Osteoblast (primary cell): Measurements from ENCODE around the gene SART3. TPM values are rescaled to one million over a fixed set of nuclear protein-coding genes. Genes with fewer than 3 reads are reported as not detected.

ENCODE experiments used
- DNase-seq: peaks from one replicate; pipeline ENCODE4 v3.0.0; 2011; ENCODE audit warnings: low spot score, mixed read lengths; ENCODE audit not compliant: insufficient read length; ENCODE audit errors: missing footprints
- H2AFZ ChIP-seq: 2 replicates; pipeline ENCODE4 v1.6.0; 2011; ENCODE audit warnings: mild to moderate bottlenecking, low read length
- H3K27ac ChIP-seq: 2 replicates; pipeline ENCODE4 v1.5.1; 2011; ENCODE audit warnings: mild to moderate bottlenecking, low read depth, low read length, moderate library complexity
- H3K27me3 ChIP-seq: 2 replicates; pipeline ENCODE4 v1.6.0; 2012; ENCODE audit warnings: mild to moderate bottlenecking, control low read depth, inconsistent platforms, low read length, moderate library complexity; ENCODE audit not compliant: insufficient read depth
- H3K36me3 ChIP-seq: 2 replicates; pipeline ENCODE4 v1.5.1; 2011; ENCODE audit warnings: mild to moderate bottlenecking, low read length, control low read depth, moderate library complexity; ENCODE audit not compliant: insufficient read depth
- H3K4me1 ChIP-seq: 2 replicates; pipeline ENCODE4 v1.5.1; 2011; ENCODE audit warnings: mild to moderate bottlenecking, low read length, control low read depth, moderate library complexity; ENCODE audit not compliant: insufficient read depth
- H3K4me2 ChIP-seq: 2 replicates; pipeline ENCODE4 v1.6.0; 2011; ENCODE audit warnings: mild to moderate bottlenecking, low read length; ENCODE audit not compliant: insufficient read depth
- H3K4me3 ChIP-seq: fragments of 200-600 bp; sonication (generic); 3 replicates; pipeline ENCODE4 v1.5.1; 2012; ENCODE audit warnings: mild to moderate bottlenecking, low read length, inconsistent platforms; ENCODE audit not compliant: insufficient read depth
- H3K79me2 ChIP-seq: 2 replicates; pipeline ENCODE4 v1.6.0; 2012; ENCODE audit warnings: mild to moderate bottlenecking, low read length, control low read depth, inconsistent platforms; ENCODE audit not compliant: insufficient read depth
- H3K9me3 ChIP-seq: 2 replicates; pipeline ENCODE4 v1.5.1; 2011; ENCODE audit warnings: low read depth, low read length, control low read depth
- H4K20me1 ChIP-seq: 2 replicates; pipeline ENCODE4 v1.6.0; 2012; ENCODE audit warnings: mild to moderate bottlenecking, low read length, control low read depth; ENCODE audit not compliant: insufficient read depth
- total RNA-seq: library from RNA; depleted of rRNA; stranded (reverse); fragments of >200 nt; gene quantifications from 2 replicates; pipeline ENCODE4 v1.2.3, GENCODE V29; 2012
- TF ChIP-seq, protein P1 (sequence below): IDR thresholded peaks from 2 replicates; pipeline ENCODE4 v1.5.1; 2011; ENCODE audit warnings: mild to moderate bottlenecking, low read depth, low read length, moderate library complexity; ENCODE audit errors: extremely low read depth

Gene SART3
- total RNA-seq, 1 donor: 57.9 TPM

DNA sequence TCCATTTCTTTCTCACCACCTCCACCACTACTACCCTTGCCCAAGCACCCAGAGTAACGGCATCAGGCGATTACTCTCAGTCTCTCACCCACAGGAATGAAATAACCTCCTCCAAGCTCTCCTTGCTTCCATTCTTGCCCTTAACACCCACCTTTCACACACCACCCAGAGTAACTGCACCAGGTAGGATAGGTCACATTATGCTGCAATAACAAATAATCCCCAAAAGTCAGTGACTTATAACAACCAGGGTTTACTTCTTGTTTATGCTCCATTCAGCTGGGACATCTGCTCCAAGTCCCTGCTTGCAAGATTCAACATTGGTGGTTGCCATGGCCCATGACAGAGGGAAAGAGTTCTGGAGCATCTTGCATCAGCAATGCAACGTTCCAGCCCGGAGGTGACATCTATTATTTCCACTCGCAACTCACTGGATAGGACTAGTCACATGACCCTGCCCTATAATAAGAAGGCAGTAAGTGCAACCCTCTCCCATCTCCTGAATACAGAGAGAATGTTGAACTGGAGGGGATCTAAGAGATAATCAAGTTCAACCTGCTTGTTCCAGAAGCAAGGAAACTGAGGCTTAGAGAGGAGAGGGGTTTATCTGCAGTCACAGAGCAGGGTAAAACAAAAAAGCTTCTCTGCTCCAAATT lies 87.4 kb downstream of the SART3 start:
- H3K36me3 ChIP-seq: no peaks in the 10 kb centered on the region
- TF ChIP-seq, protein P1, sequence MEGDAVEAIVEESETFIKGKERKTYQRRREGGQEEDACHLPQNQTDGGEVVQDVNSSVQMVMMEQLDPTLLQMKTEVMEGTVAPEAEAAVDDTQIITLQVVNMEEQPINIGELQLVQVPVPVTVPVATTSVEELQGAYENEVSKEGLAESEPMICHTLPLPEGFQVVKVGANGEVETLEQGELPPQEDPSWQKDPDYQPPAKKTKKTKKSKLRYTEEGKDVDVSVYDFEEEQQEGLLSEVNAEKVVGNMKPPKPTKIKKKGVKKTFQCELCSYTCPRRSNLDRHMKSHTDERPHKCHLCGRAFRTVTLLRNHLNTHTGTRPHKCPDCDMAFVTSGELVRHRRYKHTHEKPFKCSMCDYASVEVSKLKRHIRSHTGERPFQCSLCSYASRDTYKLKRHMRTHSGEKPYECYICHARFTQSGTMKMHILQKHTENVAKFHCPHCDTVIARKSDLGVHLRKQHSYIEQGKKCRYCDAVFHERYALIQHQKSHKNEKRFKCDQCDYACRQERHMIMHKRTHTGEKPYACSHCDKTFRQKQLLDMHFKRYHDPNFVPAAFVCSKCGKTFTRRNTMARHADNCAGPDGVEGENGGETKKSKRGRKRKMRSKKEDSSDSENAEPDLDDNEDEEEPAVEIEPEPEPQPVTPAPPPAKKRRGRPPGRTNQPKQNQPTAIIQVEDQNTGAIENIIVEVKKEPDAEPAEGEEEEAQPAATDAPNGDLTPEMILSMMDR: no peak
- no peaks in the 10 kb centered on the region for H3K79me2 ChIP-seq
- H4K20me1 ChIP-seq: no peaks in the 10 kb centered on the region
- no peaks in the 10 kb centered on the region for H3K27me3 ChIP-seq
- H3K4me3 ChIP-seq: no peak overlapping the region
- no peak for DNase-seq
- no peak overlapping the region for H3K27ac ChIP-seq
- no peak overlapping the region for H2AFZ ChIP-seq
- no peaks in the 10 kb centered on the region for H3K9me3 ChIP-seq
- H3K4me1 ChIP-seq: no peaks in the 10 kb centered on the region
- H3K4me2 ChIP-seq: no peak overlapping the region

Other genes with a start within 250 kb of the SART3 start
- 6.8 and 9.8 TPM in 2 replicates for gene CMKLR1, start 221.9 kb downstream of the SART3 start, total RNA-seq
- gene FICD, start 45.9 kb downstream of the SART3 start, total RNA-seq: 5.4 and 7.7 TPM in 2 replicates
- gene ISCU, start 1.4 kb upstream of the SART3 start, total RNA-seq: 166 and 184 TPM in 2 replicates
- 359 and 362 TPM in 2 replicates for gene TMEM119, start 36.9 kb upstream of the SART3 start, total RNA-seq
- 1.1 and 1.2 TPM in 2 replicates for gene SELPLG, start 72.7 kb upstream of the SART3 start, total RNA-seq
- 228 and 261 TPM in 2 replicates for gene CORO1C, start 170.3 kb upstream of the SART3 start, total RNA-seq